Renal cortex interstitium (tissue), 11 donors: ENCODE data around the gene PARN. TPM values are rescaled to one million over a fixed set of nuclear protein-coding genes. Genes with fewer than 3 reads are reported as not detected.

ENCODE experiments used
- DNase-seq, 11 donors: peaks; one replicate each; pipeline ENCODE4 v3.0.0-alpha.2; 2013; ENCODE audit warnings: low read depth in 9 of 11, low spot score in 4 of 11; ENCODE audit errors: extremely low read depth in 1 of 11
- polyA plus RNA-seq, 3 donors: library from polyadenylated mRNA; unstranded; fragments of 120-200 nt; gene quantifications; one replicate each; pipeline ENCODE4 v1.2.1, GENCODE V29; 2013; ENCODE audit not compliant: insufficient read length in 3 of 3

PARN gene
- polyA plus RNA-seq, 3 donors = 35.3 to 44.3 (median 35.3) TPM

GRCh38 chr16:14510939-14511799 is 118.9 kb downstream of the PARN start:
- no peak for DNase-seq

GRCh38 chr16:14510581-14510938 is 119.5 kb downstream of the PARN start:
- DNase-seq = no peak

- no peak for DNase-seq
Observed at GRCh38 chr16:14509675-14510132, 120.4 kb downstream of the PARN start.

- no peak for DNase-seq
Observed at GRCh38 chr16:14509055-14509454, 121.0 kb downstream of the PARN start.

GRCh38 chr16:14505846-14506245 is 124.2 kb downstream of the PARN start:
- no peak for DNase-seq

- no peak for DNase-seq
Observed at GRCh38 chr16:14502932-14503741, 126.9 kb downstream of the PARN start.

- no peak for DNase-seq
Observed at GRCh38 chr16:14502256-14502875, 127.7 kb downstream of the PARN start.

GRCh38 chr16:14501331-14502255 is 128.5 kb downstream of the PARN start:
- DNase-seq = peak in 5 of 11 donors; percentile 28 to 49 (median 45)

GRCh38 chr16:14500791-14501190 is 129.3 kb downstream of the PARN start:
- no peak for DNase-seq

- DNase-seq = no peak
Observed at GRCh38 chr16:14499110-14499509, 130.9 kb downstream of the PARN start.

- DNase-seq = no peak
Observed at GRCh38 chr16:14497245-14498082, 132.6 kb downstream of the PARN start.

- no peak for DNase-seq
Observed at GRCh38 chr16:14496786-14497185, 133.3 kb downstream of the PARN start.

- DNase-seq = no peak
Observed at GRCh38 chr16:14496047-14496770, 133.9 kb downstream of the PARN start.

GRCh38 chr16:14495213-14496046 is 134.6 kb downstream of the PARN start:
- DNase-seq = no peak

- no peak for DNase-seq
Observed at GRCh38 chr16:14494396-14494966, 135.6 kb downstream of the PARN start.

GRCh38 chr16:14493791-14494190 is 136.3 kb downstream of the PARN start:
- no peak for DNase-seq
